Left ventricle myocardium inferior (tissue), 1 donor: ENCODE data around the gene RNPS1. TPM values are rescaled to one million over a fixed set of nuclear protein-coding genes. Genes with fewer than 3 reads are reported as not detected.

Source experiments
- DNase-seq: peaks from one replicate; pipeline ENCODE4 v3.0.0-alpha.2; 2020
- H3K27ac ChIP-seq: fragments of 200-600 bp; replicated peaks from 2 replicates; pipeline ENCODE4 v1.8.0; 2021
- H3K27me3 ChIP-seq: fragments of 200-600 bp; 2 replicates; pipeline ENCODE4 v1.8.0; 2021; ENCODE audit warnings: low read depth
- H3K36me3 ChIP-seq: fragments of 200-600 bp; 2 replicates; pipeline ENCODE4 v1.8.0; 2021
- H3K4me1 ChIP-seq: fragments of 200-600 bp; 2 replicates; pipeline ENCODE4 v1.8.0; 2021
- H3K4me3 ChIP-seq: fragments of 200-600 bp; 2 replicates; pipeline ENCODE4 v1.8.0; 2021; ENCODE audit warnings: mild to moderate bottlenecking, moderate library complexity
- H3K9me3 ChIP-seq: fragments of 200-600 bp; replicated peaks from 2 replicates; pipeline ENCODE4 v1.8.0; 2021
- CTCF ChIP-seq: fragments of 200-600 bp; IDR thresholded peaks from 2 replicates; pipeline ENCODE4 v1.8.0; 2021; ENCODE audit warnings: antibody characterized with exemption, mild to moderate bottlenecking, borderline replicate concordance
- intact Hi-C: fragments of 100-400 bp; cut with micrococcal nuclease; formaldehyde crosslinking; loops from one replicate; pipeline ENCODE4 v1.11.0; 2022
- total RNA-seq: library from RNA; stranded (reverse); fragmentation: NEBNext Ultra II Directional; extraction: Animal tissue kit (Norgen Biotek cat#: 25700); gene quantifications from one replicate; pipeline ENCODE4 v1.2.1, GENCODE V29; 2021
- donor health status: DM: no; HTN: yes; CAD: no; lungs with severe emphysema.

Gene RNPS1
- total RNA-seq, 1 donor from 2014 or later, result 106 TPM

- peaks cover 42% of the 10 kb centered on the region for H3K4me1 ChIP-seq
- no peak for TF ChIP-seq CTCF
- H3K36me3 ChIP-seq, result peaks cover 45% of the 10 kb centered on the region
- no peak overlapping the region for H3K4me3 ChIP-seq
- H3K9me3 ChIP-seq, result no peaks in the 10 kb centered on the region
- intact Hi-C loops, result no loop called here
- peak overlapping the region; percentile 38 for H3K27ac ChIP-seq
- no peaks in the 10 kb centered on the region for H3K27me3 ChIP-seq
- no peak for DNase-seq
Observed at GRCh38 chr16:2226918-2227317, 41.0 kb downstream of the RNPS1 start.

GRCh38 chr16:2226245-2226793 is 41.6 kb downstream of the RNPS1 start:
- H3K27me3 ChIP-seq, result no peaks in the 10 kb centered on the region
- H3K4me3 ChIP-seq, result no peak overlapping the region
- no peak for DNase-seq
- no peak for TF ChIP-seq CTCF
- peak overlapping the region; percentile 38 for H3K27ac ChIP-seq
- no peaks in the 10 kb centered on the region for H3K9me3 ChIP-seq
- peaks cover 39% of the 10 kb centered on the region for H3K36me3 ChIP-seq
- intact Hi-C loops, result no loop called here
- H3K4me1 ChIP-seq, result peaks cover 42% of the 10 kb centered on the region

- H3K36me3 ChIP-seq, result peaks cover 21% of the 10 kb centered on the region
- intact Hi-C loops, result no loop called here
- DNase-seq, result no peak
- no peaks in the 10 kb centered on the region for H3K27me3 ChIP-seq
- TF ChIP-seq CTCF, result no peak
- H3K9me3 ChIP-seq, result no peaks in the 10 kb centered on the region
- H3K4me1 ChIP-seq, result peaks cover 42% of the 10 kb centered on the region
- peak overlapping the region; percentile 87 for H3K27ac ChIP-seq
- peak overlapping the region; percentile 93 for H3K4me3 ChIP-seq
Observed at GRCh38 chr16:2223942-2224486, 43.9 kb downstream of the RNPS1 start.

GRCh38 chr16:2223221-2223941 is 44.5 kb downstream of the RNPS1 start, which contains the start of gene E4F1:
Gene E4F1, plus strand, starts transcription at chr16:2223591. Its CDS starts 23 bp downstream, at chr16:2223614.
- TF ChIP-seq CTCF, result peak; percentile 42
- Histone ChIP-seq H3K4me3 (peak within 1 kb of the TSS; percentile 93), H3K36me3 (peaks cover 15% of the 10 kb centered on the region), H3K4me1 (peaks cover 42% of the 10 kb centered on the region), H3K9me3 (no peaks in the 10 kb centered on the region), H3K27ac (peak within 1 kb of the TSS; percentile 87), H3K27me3 (no peaks in the 10 kb centered on the region)
- DNase-seq, result peak; percentile 100
- intact Hi-C loops, result no loop called here

- Histone ChIP-seq H3K4me1 (peaks cover 40% of the 10 kb centered on the region), H3K9me3 (no peaks in the 10 kb centered on the region), H3K27ac (no peak overlapping the region), H3K27me3 (no peaks in the 10 kb centered on the region), H3K4me3 (no peak overlapping the region), H3K36me3 (no peaks in the 10 kb centered on the region)
- intact Hi-C loops, result no loop called here
- DNase-seq, result no peak
- TF ChIP-seq CTCF, result no peak
Observed at GRCh38 chr16:2216330-2216729, 51.6 kb downstream of the RNPS1 start.
